CD14-positive monocyte (primary cell): ENCODE measurements around the gene CMTM4. TPM values are rescaled to one million over a fixed set of nuclear protein-coding genes. Genes with fewer than 3 reads are reported as not detected.

Experiments used
- DNase-seq, 3 donors: peaks; one replicate each; pipeline ENCODE4 v3.0.0-alpha.2; 2011 to 2022
- H2AFZ ChIP-seq: 2 replicates; pipeline ENCODE4 v1.6.0; 2012; ENCODE audit warnings: mild to moderate bottlenecking, low read depth, low read length, inconsistent platforms; ENCODE audit not compliant: insufficient read depth, poor library complexity, severe bottlenecking
- H3K27ac ChIP-seq, 2 donors: 1 replicate in 1 of 2; 2 replicates in 1 of 2; pipeline ENCODE4 v1.5.1; 2012 to 2013; ENCODE audit warnings: low read length in 2 of 2, control low read depth in 1 of 2, inconsistent platforms in 1 of 2, low read depth in 1 of 2, mild to moderate bottlenecking in 1 of 2
- H3K27me3 ChIP-seq, 2 donors: one replicate each; pipeline versions ENCODE4 v1.6.0 to v1.6.1; 2011 to 2013; ENCODE audit warnings: low read length in 2 of 2; ENCODE audit not compliant: control insufficient read depth in 2 of 2, insufficient read depth in 2 of 2
- H3K36me3 ChIP-seq, 2 donors: replicated peaks in 1 of 2; 1 replicate in 1 of 2; 2 replicates in 1 of 2; pipeline versions ENCODE4 v1.5.1 to v1.6.1; 2012 to 2013; ENCODE audit warnings: low read length in 2 of 2, control low read depth in 1 of 2, inconsistent platforms in 1 of 2, mild to moderate bottlenecking in 1 of 2; ENCODE audit not compliant: insufficient read depth in 2 of 2, control insufficient read depth in 1 of 2
- H3K4me1 ChIP-seq, 2 donors: 1 replicate in 1 of 2; 2 replicates in 1 of 2; pipeline versions ENCODE4 v1.5.1 to v1.6.1; 2012 to 2013; ENCODE audit warnings: low read length in 2 of 2, control low read depth in 1 of 2, inconsistent platforms in 1 of 2, mild to moderate bottlenecking in 1 of 2, moderate library complexity in 1 of 2; ENCODE audit not compliant: insufficient read depth in 2 of 2, control insufficient read depth in 1 of 2
- H3K4me2 ChIP-seq: replicated peaks from 2 replicates; pipeline ENCODE3; 2012; ENCODE audit warnings: low read length, moderate library complexity, mild to moderate bottlenecking; ENCODE audit not compliant: poor library complexity, severe bottlenecking; ENCODE audit errors: extremely low read depth
- H3K4me3 ChIP-seq, 3 experiments: fragments of 200-600 bp in 1 of 3; sonication (generic) in 1 of 3; replicated peaks in 1 of 3; 1 replicate in 2 of 3; 2 replicates in 1 of 3; pipeline ENCODE4 v1.5.1; 2011 to 2013; ENCODE audit warnings: low read length in 3 of 3, mild to moderate bottlenecking in 3 of 3, control low read depth in 2 of 3, low read depth in 2 of 3, inconsistent platforms in 1 of 3, moderate library complexity in 1 of 3
- H3K79me2 ChIP-seq: 2 replicates; pipeline ENCODE4 v1.6.0; 2012; ENCODE audit warnings: mild to moderate bottlenecking, control low read depth, inconsistent platforms, low read length, moderate library complexity; ENCODE audit not compliant: insufficient read depth
- H3K9ac ChIP-seq: 2 replicates; pipeline ENCODE4 v1.6.0; 2017; ENCODE audit warnings: low read length, mild to moderate bottlenecking; ENCODE audit not compliant: insufficient read depth, poor library complexity, severe bottlenecking
- H3K9me3 ChIP-seq, 2 donors: replicated peaks in 1 of 2; 1 replicate in 1 of 2; 2 replicates in 1 of 2; pipeline versions ENCODE4 v1.5.1 to v1.6.1; 2012 to 2013; ENCODE audit warnings: low read length in 2 of 2, control low read depth in 1 of 2; ENCODE audit not compliant: control insufficient read depth in 1 of 2, insufficient read depth in 1 of 2
- H4K20me1 ChIP-seq: 2 replicates; pipeline ENCODE4 v1.6.0; 2012; ENCODE audit warnings: mild to moderate bottlenecking, low read length, control low read depth, moderate library complexity; ENCODE audit not compliant: insufficient read depth
- H3K27ac Mint-ChIP-seq, 7 donors: one replicate each; pipeline ENCODE4 v1.8.0; 2020; ENCODE audit warnings: mild to moderate bottlenecking in 7 of 7, mixed read lengths in 7 of 7, moderate library complexity in 6 of 7, inconsistent platforms in 2 of 7
- H3K27me3 Mint-ChIP-seq, 3 donors: one replicate each; pipeline ENCODE4 v1.8.0; 2021 to 2022; ENCODE audit warnings: low read depth in 3 of 3, mild to moderate bottlenecking in 3 of 3, mixed read lengths in 3 of 3, moderate library complexity in 3 of 3, inconsistent platforms in 1 of 3
- H3K36me3 Mint-ChIP-seq, 2 donors: one replicate each; pipeline ENCODE4 v1.8.0; 2020; ENCODE audit warnings: mixed read lengths in 2 of 2, inconsistent platforms in 1 of 2, mild to moderate bottlenecking in 1 of 2
- H3K4me1 Mint-ChIP-seq: one replicate; pipeline ENCODE4 v1.8.0; 2020; ENCODE audit warnings: mild to moderate bottlenecking, mixed read lengths
- H3K4me3 Mint-ChIP-seq, 2 donors: one replicate each; pipeline ENCODE4 v1.8.0; 2020; ENCODE audit warnings: mild to moderate bottlenecking in 2 of 2, mixed read lengths in 2 of 2, moderate library complexity in 1 of 2
- H3K9me3 Mint-ChIP-seq, 7 donors: one replicate each; pipeline ENCODE4 v1.8.0; 2020 to 2022; ENCODE audit warnings: mixed read lengths in 7 of 7, mild to moderate bottlenecking in 6 of 7, moderate library complexity in 6 of 7, inconsistent platforms in 2 of 7
- WGBS: methylation state at CpG from one replicate; pipeline ENCODE4 v1.1.5; 2013; ENCODE audit warnings: missing lambda C conversion rate; ENCODE audit not compliant: insufficient coverage; 5-methylcytosine and 5-hydroxymethylcytosine counted together
- intact Hi-C, 2 donors: fragments of 100-400 bp; cut with micrococcal nuclease; formaldehyde crosslinking; loops; one replicate each; pipeline versions ENCODE4 v1.15.0 to v1.15.1; 2023
- polyA plus RNA-seq, 3 donors: library from polyadenylated mRNA; depleted of rRNA in 1 of 3; unstranded in 2 of 3; stranded (reverse) in 1 of 3; fragments of 300-500 nt in 2 of 3; fragments of >200 nt in 1 of 3; fragmentation: Illumina TruSeq in 2 of 3; gene quantifications; 1 replicate in 2 of 3; 2 replicates in 1 of 3; pipeline ENCODE4 v1.2.3, GENCODE V29; 2012 to 2021
- TF ChIP-seq, protein P1 (sequence below): fragments of 200-600 bp; IDR thresholded peaks from one replicate; pipeline ENCODE4 v1.8.0; 2022; ENCODE audit warnings: antibody characterized with exemption, mild to moderate bottlenecking

Gene CMTM4
- polyA plus RNA-seq, 3 donors, result 0.41 to 21.2 (median 0.45) TPM

DNA sequence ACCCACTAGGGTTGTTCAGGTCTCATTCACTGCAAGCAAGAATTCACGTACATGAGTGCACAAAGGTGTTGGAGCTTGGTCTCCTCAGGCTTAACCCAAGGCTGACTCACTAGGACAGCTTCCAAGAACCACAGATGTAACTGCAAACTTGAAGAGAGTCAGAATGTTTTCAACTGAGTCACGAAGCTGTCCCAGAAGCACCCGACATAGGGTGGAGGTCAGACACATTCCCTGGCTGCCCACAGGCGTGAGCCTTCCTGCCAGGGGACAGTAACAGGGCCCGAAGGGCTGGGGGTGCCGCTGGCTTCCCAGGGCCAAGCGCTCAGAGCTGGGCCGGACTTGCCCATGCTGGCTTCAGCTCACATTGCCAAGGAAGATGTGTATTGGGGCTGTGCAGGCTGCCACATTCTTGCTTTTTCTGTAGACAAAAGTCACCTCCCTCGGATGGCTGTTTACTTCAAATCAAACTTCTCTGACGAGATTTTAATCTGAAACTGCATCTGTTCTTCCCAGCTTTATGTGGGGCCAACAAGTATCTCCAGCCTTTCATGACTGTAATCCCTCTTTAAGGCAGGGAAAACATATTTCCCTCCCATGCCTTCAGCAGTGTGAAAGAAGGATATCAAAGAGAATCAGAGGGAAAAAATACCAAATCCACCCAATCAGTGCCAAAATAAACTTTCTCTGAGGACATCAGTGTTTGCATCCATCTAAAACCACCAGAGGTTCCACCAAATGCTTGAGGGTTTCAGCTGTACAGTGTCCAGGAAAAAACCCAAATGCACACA, 77.8 kb downstream of the CMTM4 start:
- Mint-ChIP-seq H3K27ac (no peak overlapping the region), H3K27me3 (peaks cover 0 to 3% (median 0%) of the 10 kb centered on the region in 3 donors)

DNA sequence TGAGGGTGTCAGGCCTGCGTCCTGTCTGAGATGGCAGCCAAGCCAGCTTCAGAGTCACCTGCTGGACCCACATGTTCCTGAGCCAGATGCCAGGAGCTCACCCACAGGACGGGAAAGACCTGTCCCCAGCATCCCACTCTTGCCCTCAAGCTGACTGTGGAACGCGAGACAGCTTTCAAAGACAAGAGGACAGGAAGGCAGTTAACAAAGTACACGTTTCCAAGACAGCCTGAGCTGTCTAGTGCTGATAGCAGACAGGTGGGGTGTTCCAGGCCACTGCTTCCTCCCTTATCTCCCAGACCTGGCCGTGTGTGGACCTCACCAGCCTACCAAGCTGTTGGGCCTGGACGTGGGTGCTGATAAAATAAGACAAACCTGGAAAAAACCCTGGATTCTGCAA, 78.8 kb downstream of the CMTM4 start:
- Histone ChIP-seq H3K4me1 (peaks cover 15 to 16% of the 10 kb centered on the region in 2 donors), H4K20me1 (peaks cover 38% of the 10 kb centered on the region), H2AFZ (no peak overlapping the region), H3K4me2 (no peak overlapping the region), H3K9me3 (no peaks in the 10 kb centered on the region), H3K9ac (no peak overlapping the region), H3K27me3 (no peaks in the 10 kb centered on the region), H3K36me3 (peaks cover 43 to 86% of the 10 kb centered on the region in 2 donors), H3K4me3 (no peak overlapping the region), H3K79me2 (peaks cover 4% of the 10 kb centered on the region), H3K27ac (no peak overlapping the region)
- Mint-ChIP-seq H3K27me3 (peaks cover 0 to 3% (median 0%) of the 10 kb centered on the region in 3 donors), H3K9me3 (peaks cover 0 to 2% (median 0%) of the 10 kb centered on the region in 7 donors), H3K4me1 (peaks cover 30% of the 10 kb centered on the region), H3K36me3 (peaks cover 58 to 86% of the 10 kb centered on the region in 2 donors), H3K4me3 (no peak overlapping the region), H3K27ac (peak overlapping the region in 2 of 7 donors; percentile 25 to 32)
- TF ChIP-seq, protein P1, sequence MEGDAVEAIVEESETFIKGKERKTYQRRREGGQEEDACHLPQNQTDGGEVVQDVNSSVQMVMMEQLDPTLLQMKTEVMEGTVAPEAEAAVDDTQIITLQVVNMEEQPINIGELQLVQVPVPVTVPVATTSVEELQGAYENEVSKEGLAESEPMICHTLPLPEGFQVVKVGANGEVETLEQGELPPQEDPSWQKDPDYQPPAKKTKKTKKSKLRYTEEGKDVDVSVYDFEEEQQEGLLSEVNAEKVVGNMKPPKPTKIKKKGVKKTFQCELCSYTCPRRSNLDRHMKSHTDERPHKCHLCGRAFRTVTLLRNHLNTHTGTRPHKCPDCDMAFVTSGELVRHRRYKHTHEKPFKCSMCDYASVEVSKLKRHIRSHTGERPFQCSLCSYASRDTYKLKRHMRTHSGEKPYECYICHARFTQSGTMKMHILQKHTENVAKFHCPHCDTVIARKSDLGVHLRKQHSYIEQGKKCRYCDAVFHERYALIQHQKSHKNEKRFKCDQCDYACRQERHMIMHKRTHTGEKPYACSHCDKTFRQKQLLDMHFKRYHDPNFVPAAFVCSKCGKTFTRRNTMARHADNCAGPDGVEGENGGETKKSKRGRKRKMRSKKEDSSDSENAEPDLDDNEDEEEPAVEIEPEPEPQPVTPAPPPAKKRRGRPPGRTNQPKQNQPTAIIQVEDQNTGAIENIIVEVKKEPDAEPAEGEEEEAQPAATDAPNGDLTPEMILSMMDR, result no peak
- 78% methylated on average over 7 of the region's 7 CpGs for WGBS
- intact Hi-C loops, result no loop called here
- no peak for DNase-seq

More for the DNA sequence above, 77.8 kb downstream of the CMTM4 start:
- no peak overlapping the region for H3K27ac ChIP-seq
- Mint-ChIP-seq H3K9me3 (peaks cover 0 to 2% (median 0%) of the 10 kb centered on the region in 7 donors), H3K4me3 (no peak overlapping the region), H3K36me3 (peaks cover 58 to 87% of the 10 kb centered on the region in 2 donors), H3K4me1 (peaks cover 30% of the 10 kb centered on the region)
- H2AFZ ChIP-seq, result no peak overlapping the region
- no peak overlapping the region for H3K9ac ChIP-seq
- WGBS, result 98% methylated on average over 9 of the region's 10 CpGs
- H3K79me2 ChIP-seq, result peaks cover 4% of the 10 kb centered on the region
- peaks cover 28% of the 10 kb centered on the region for H4K20me1 ChIP-seq
- TF ChIP-seq, protein P1, result no peak
- intact Hi-C loops, result no loop called here
- peaks cover 42 to 86% of the 10 kb centered on the region in 2 donors for H3K36me3 ChIP-seq
- DNase-seq, result no peak
- H3K9me3 ChIP-seq, result no peaks in the 10 kb centered on the region
- H3K4me2 ChIP-seq, result no peak overlapping the region
- H3K4me1 ChIP-seq, result peaks cover 15 to 16% of the 10 kb centered on the region in 2 donors
- H3K4me3 ChIP-seq, result no peak overlapping the region
- H3K27me3 ChIP-seq, result no peaks in the 10 kb centered on the region
